ENCODE measurements around the gene ASIC1.

Gene ASIC1

DNA sequence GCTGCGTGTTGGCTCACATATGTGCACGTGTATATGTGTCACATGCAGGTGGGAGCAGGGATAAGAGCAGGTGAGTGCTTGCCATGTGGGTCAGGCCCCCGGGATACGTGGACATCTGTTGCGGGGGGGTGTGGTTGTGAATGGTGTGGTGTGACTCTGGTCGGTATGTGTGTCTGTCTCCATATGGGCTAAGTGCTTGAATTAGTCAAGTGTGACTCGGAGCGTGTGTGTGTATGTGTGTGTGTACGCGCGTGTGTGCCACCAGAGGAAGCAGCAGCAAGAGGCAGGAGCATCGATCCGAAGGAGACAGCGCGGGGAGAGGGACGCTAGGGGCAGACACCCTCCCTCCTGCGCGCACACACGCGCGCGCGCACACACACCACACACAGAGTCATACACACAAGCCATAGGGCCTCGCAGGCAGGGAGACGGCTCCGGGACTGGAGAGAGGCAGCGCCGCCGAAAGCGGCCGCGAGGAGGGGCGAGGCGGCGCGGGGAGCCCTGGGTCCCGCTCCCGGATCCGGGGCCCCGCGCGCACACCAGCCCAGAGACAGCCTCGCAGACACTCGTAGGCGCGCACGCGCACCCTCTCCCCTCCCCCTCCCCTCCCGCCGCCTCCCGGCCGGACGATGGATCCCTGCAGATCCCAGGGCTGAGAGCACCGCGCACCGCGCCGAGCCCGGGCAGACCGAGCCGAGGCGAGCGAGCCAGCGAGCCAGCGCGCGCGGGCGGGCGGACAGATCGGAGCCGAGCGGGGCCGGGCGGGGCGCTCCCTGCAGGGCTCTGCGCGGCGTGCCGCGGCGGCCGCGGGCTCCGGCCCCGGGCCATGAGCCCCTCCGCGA is at the start of gene ASIC1:
ASIC1 (plus strand) TSS at position 597 of the 842 bp plus-strand sequence. CDS start 1,171 bp downstream, outside the sequence.
- Mint-ChIP-seq H3K27ac (peak within 1 kb of the TSS; percentile 4 to 64 (median 12)), H3K4me3 (peak within 1 kb of the TSS; percentile 84 to 93 (median 92)), H3K27me3 (ENCODE audit: low read depth) (peaks cover 62% of the 10 kb centered on the region), H3K9me3 (no peaks in the 10 kb centered on the region), H3K4me1 (peaks cover 18% of the 10 kb centered on the region), H3K36me3 (ENCODE audit: low read depth) (no peaks in the 10 kb centered on the region)
- TF ChIP-seq, protein P1, sequence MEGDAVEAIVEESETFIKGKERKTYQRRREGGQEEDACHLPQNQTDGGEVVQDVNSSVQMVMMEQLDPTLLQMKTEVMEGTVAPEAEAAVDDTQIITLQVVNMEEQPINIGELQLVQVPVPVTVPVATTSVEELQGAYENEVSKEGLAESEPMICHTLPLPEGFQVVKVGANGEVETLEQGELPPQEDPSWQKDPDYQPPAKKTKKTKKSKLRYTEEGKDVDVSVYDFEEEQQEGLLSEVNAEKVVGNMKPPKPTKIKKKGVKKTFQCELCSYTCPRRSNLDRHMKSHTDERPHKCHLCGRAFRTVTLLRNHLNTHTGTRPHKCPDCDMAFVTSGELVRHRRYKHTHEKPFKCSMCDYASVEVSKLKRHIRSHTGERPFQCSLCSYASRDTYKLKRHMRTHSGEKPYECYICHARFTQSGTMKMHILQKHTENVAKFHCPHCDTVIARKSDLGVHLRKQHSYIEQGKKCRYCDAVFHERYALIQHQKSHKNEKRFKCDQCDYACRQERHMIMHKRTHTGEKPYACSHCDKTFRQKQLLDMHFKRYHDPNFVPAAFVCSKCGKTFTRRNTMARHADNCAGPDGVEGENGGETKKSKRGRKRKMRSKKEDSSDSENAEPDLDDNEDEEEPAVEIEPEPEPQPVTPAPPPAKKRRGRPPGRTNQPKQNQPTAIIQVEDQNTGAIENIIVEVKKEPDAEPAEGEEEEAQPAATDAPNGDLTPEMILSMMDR (IDR thresholded peaks at IDR 0.05; ENCODE audit: unreplicated experiment in 3 of 3) = peak; percentile 14 to 29 (median 25)

DNA sequence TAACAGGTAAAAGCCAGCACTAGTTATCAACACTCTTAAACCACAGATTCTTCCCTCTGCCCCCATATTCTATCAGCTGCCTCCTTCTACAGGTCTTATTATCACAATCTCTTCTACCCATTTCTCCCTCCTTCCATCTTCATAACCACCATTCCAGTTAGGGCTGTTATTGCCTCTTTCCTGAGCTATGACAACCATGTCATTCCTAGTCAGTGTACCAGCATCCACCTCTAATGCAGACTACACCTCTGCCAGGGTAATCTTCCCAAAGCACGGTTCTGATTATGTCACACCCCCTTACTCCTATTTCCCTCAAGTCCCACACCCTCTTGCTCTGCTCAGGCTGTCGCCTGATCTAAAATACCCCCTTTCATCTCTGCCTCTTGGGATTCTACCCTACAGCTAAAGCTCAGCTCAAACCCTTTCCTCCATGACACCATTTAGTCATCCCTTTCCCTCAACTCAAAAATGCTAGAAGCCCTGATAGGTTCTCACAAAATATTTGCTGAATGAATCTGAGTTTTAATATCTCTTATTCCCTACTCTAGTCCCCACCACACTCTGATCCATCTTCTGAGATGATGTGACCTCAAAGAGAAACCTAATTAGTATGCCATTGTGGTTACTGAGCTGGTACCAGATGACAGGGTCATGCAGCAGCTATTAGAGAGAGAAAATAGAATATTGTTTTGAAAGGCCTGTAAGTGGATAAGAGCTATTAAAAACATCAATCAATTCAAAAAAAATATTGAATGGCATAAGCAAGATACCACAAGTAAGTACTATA is 43.8 kb upstream of the ASIC1 start:
- peaks cover 24% of the 10 kb centered on the region for H3K36me3 Mint-ChIP-seq (ENCODE audit: low read depth)
- H3K9me3 Mint-ChIP-seq = no peaks in the 10 kb centered on the region
- no peak overlapping the region for H3K4me3 Mint-ChIP-seq
- no peaks in the 10 kb centered on the region for H3K27me3 Mint-ChIP-seq (ENCODE audit: low read depth)
- H3K27ac Mint-ChIP-seq = peak overlapping the region in 1 of 3 experiments; percentile 27
- TF ChIP-seq, protein P1 (IDR thresholded peaks at IDR 0.05; ENCODE audit: unreplicated experiment in 3 of 3) = no peak
- H3K4me1 Mint-ChIP-seq = peaks cover 23% of the 10 kb centered on the region

DNA sequence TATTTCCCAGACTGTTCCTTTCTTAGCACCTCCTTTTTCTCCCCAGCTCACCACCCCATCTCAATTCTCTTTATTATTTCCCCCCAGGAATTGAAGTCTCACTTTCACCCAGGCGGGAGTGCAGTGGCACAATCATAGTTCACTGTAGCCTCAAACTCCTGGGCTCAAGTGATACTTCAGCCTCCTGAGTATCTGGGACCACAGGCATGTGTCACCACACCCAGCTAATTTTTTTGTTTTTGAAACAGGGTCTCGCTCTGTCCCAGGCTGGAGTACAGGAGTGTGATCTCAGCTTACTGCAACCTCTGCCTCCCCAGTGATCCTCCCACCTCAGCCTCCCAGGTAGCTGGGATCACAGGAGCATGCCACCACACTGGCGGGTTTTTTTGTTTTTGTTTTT is 43.1 kb upstream of the ASIC1 start:
- Mint-ChIP-seq H3K27me3 (ENCODE audit: low read depth) (no peaks in the 10 kb centered on the region), H3K4me1 (peaks cover 29% of the 10 kb centered on the region), H3K9me3 (no peaks in the 10 kb centered on the region), H3K36me3 (ENCODE audit: low read depth) (peaks cover 24% of the 10 kb centered on the region), H3K4me3 (no peak overlapping the region), H3K27ac (peak overlapping the region in 1 of 3 experiments; percentile 27)
- TF ChIP-seq, protein P1 (IDR thresholded peaks at IDR 0.05; ENCODE audit: unreplicated experiment in 3 of 3) = no peak

DNA sequence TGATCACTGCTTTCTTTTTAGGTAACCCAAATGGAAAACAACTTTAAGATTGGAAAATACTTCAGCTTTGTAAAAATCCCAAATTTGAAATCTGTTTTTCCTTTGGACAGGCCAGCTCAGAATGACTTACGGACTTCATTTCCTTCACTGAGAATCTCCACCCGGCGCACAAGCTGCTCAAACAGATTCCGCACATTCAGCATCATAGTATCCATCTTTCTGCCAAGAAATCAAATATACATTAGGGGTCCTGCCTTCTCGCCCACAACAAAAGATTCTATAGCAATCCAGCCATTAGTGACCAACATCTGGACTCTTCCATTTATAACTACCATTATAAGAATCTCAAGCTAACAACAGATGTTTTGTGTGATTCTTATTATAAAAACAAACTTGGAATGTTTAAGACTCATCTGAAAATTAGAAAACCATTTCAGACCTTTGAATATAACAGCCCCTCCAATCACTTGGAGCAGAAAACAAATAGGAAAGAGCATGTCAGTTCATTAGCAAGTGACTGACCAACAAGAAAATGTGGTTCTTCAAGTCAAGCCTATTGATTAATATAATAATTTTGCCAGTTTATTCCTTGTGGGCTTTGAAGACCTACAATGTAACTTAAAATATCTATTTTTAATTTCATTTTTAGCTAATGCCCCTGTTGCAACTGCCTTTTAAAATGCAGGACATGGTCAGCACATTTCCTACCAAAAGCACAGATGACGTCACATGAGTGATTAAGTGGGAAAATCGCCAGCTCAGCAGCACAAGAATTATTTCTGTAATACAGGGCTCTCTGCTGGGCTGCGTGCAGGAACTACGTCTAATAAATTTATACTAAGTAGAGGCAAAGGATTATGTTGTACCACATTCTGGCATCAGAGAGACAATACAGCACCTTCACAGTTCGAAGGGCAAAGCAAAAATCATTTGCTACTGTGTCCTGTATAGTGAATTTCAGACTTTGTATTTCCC is 40.6 kb upstream of the ASIC1 start:
- H3K27ac Mint-ChIP-seq = peak overlapping the region; percentile 72 to 91 (median 85)
- H3K36me3 Mint-ChIP-seq (ENCODE audit: low read depth) = peaks cover 18% of the 10 kb centered on the region
- no peaks in the 10 kb centered on the region for H3K27me3 Mint-ChIP-seq (ENCODE audit: low read depth)
- peaks cover 39% of the 10 kb centered on the region for H3K4me1 Mint-ChIP-seq
- H3K4me3 Mint-ChIP-seq = peak overlapping the region in 1 of 3 experiments; percentile 2
- TF ChIP-seq, protein P1 (IDR thresholded peaks at IDR 0.05; ENCODE audit: unreplicated experiment in 3 of 3) = no peak
- H3K9me3 Mint-ChIP-seq = no peaks in the 10 kb centered on the region

DNA sequence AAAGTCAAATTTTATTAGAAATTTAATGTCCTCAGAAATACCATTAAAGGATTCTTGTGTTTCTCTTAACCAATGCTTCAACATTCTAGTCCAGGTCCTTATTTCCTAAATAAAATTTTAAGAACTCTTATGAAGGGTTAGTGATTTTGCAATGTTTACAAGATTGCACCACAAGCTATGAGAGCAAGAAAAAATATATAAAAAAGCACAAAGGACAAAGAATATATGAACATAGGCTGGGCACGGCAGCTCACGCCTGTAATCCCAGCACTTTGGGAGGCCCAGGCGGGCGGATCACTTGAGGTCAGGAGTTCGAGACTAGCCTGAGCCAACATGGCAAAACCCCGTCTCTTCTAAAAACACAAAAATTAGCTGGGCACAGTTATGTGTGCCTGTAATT is 39.8 kb upstream of the ASIC1 start:
- peak overlapping the region; percentile 72 to 91 (median 85) for H3K27ac Mint-ChIP-seq
- H3K27me3 Mint-ChIP-seq (ENCODE audit: low read depth) = no peaks in the 10 kb centered on the region
- H3K36me3 Mint-ChIP-seq (ENCODE audit: low read depth) = peaks cover 18% of the 10 kb centered on the region
- H3K4me3 Mint-ChIP-seq = no peak overlapping the region
- TF ChIP-seq, protein P1 (IDR thresholded peaks at IDR 0.05; ENCODE audit: unreplicated experiment in 3 of 3) = no peak
- H3K4me1 Mint-ChIP-seq = peaks cover 42% of the 10 kb centered on the region
- no peaks in the 10 kb centered on the region for H3K9me3 Mint-ChIP-seq

Data from nephron (organoid).